NOMO-1 treated with dmso at 0.1 percent for 144 hours (cell line): ENCODE measurements around the gene STOX2.
A peak's percentile ranks its signal among the peaks of the same experiment; 100 is the strongest.
"Not testable (repeated sequence)": the region's sequence is repeated elsewhere in the genome, so short reads cannot be mapped to it uniquely, and the experiment has no call there.

ENCODE experiments used
- DNase-seq: peaks from one replicate; lab custom pipeline; 2025; ENCODE audit not compliant: unreplicated experiment; lab: John Stamatoyannopoulos, UW

The STOX2 gene

GRCh38 chr4:183932576-183932975 is 27.5 kb downstream of the STOX2 start:
- DNase-seq: no peak

DNA sequence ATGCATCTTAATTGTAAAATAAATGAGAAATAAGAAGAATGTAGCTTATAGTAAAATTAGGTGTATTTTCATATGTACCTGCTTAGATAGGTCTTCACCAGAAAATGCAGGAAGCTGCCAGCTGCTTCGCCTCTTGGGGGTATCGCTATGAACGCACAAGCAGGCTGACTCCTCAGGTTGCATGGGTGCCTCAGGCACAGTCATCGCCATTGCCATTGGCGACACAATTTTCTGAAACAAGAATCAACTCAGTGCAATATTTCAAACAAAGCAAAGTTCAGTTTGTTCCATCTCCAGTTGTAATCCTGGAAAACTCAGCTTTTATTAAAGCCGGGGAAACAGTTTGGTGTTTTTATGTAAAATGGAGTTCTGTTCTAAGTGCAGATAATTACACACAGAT is 29.7 kb downstream of the STOX2 start:
- no peak for DNase-seq

GRCh38 chr4:183935355-183936005 is 30.4 kb downstream of the STOX2 start:
- DNase-seq: no peak

DNA sequence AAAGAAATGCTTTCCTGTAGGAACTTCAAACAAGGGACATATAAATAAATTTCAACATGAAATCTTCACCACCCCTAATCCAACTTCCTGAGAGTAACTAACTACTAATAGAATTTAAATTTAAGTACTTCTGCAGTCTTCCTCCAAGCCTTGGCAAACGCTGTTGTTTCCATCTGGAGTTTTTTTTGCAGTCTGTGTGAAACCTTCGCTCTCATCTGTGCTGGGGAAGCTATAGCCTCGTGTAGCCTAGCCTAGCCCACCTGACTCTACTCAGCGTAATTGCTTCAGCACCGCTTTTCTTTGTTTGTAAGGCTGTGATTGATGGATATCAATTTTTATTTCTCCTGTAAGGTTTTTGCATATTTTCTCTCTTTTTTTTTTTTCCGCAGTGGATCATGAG is 30.9 kb downstream of the STOX2 start:
- DNase-seq: no peak

DNA sequence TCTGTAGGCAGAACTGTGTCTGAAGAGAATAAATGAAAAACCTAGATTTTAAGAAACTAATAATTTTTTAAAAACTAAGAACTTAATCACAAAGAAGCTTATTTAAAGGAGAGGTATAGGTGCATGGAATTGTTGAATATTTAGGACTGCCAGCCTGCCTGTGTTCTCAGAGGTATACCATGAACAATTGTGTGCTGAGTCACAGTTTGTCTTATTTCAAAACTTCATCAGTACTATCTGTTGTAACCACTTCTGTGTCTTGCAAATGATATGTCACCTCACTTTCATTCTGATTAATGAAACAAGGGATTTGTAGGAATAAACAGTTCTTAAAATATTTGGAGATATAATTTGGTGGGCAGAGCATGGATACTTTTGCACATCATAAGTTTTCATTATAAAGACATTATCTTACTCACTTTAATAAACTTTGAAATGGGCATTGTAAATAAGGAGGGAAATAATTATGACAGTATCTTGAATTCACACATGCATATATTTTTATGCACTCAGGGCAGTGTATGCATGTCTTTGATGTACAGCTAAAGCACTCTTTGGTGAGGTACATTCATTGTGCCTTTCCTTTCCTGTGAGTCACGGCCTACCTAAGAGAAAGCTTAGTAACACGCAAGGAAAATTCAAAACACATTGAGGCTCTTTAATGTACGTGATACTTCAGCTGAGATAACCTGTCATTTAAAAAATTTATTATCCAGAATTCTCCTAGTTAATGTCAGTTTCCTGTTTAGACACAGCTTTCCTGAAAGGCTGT is 31.7 kb downstream of the STOX2 start:
- DNase-seq: peak; percentile 6

DNA sequence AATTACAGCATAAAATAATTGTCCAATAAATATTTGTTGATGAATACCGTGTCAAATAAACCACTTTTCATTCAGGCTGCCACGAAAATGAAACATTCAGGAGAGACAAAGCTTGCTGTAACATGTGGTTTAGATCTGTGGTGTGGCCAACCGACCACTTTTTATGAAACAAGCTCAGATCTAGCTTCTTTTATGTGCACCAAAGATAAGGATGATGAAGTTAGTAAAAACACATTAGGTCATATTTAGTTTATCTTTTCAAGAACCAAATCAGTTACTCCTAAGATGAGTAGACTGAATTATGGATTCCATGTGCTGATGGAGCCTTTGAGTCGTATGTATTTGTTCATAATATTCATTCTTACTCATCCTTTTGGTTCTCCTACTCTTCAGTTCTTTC is 35.8 kb downstream of the STOX2 start:
- DNase-seq: no peak

DNA sequence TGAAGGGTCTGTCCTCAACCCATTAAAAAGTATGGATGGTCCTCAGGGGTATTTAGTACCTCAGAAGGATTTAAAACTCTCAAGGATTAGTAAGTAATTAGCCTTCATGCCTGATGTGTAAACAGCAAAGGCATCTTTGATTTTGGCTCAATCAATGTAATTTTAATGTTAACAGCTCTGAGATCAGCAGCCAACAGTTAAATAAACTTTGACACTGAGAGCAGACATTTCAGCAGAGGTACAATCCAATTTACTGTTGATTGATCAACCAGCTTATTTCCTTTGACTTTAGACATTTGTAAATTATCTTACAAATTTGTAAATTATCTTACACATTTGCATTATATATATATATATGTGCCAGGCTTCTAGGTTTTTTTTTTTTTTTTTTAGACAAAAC is 36.9 kb downstream of the STOX2 start:
- no peak for DNase-seq

DNA sequence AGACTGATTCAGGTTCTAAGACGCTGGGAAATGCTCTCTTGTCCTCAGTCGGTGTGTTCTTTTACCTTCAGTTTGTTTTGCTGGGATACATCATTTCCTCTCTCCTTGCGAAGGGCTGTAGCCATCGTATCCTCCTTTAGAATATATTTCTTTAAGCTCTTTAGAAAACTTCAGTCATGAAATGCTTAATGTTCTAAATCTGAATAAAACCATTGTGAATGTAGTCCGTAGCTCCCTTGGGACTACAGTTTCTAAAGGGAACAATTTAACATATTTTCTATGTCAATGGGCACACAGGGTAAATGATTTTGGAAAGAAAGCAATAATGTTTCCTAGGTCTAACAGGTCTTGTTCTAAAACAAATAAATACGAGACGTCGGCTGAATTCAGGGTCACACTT is 40.6 kb downstream of the STOX2 start:
- no peak for DNase-seq

DNA sequence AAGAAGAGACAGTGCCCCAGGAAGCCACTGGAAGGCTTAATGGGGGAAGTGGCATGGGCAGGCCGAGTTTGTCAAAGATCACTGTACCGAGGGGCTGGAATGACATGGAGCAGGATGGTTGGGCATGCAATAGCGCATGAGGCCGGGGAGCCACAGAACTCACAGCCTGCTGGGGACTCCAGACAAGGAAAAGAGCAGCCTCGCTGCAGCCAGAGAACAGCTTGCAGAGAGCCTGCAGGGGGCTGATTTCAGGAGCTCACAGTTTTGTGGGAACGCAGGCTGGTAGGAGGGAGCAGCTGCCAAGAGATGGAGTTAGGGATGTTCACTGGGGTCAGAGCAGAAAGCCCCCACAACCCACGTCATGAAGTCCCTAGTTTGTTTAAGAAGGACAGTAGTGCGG is 45.4 kb downstream of the STOX2 start:
- no peak for DNase-seq

DNA sequence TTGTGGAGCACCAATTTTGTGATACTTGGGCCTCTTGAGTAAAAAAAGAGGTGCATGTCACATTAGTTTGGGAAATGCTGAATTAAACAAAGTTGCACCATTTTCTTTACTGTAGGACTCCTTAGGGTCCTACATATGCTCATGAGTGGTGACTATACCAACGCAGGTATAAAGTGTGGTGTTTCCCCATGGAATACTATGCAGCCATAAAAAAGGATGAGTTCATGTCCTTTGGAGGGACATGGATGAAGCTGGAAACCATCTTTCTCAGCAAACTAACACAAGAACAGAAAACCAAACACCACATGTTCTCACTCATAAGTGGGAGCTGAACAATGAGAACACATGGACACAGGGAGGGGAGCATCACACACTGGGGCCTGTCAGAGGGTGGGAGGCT is 47.5 kb downstream of the STOX2 start:
- not testable (repeated sequence) for DNase-seq

- no peak for DNase-seq
These were observed 54.4 kb downstream of the STOX2 start for GRCh38 chr4:183959319-183960045.

DNA sequence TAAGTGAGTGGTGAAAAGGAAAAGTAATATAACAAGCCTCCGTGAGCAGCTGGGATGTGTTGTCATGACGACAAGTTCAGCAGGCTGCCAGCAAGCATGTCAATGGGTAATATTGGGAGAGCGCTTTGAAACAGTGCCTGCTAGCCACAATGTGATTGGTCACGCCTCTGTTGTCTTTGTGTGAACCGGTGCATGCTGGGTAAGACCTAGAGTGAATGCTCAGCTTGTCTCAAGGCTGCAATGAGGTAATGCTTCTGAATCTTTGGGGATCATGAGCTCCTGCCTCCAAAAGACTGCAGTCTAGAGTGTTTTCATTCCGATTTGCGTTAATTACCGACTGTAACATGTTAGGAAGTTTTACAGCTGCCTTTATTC is 54.9 kb downstream of the STOX2 start:
- DNase-seq: no peak

- DNase-seq: no peak
These were observed 55.9 kb downstream of the STOX2 start for GRCh38 chr4:183960962-183961541.

- DNase-seq: no peak
These were observed 56.7 kb downstream of the STOX2 start for GRCh38 chr4:183961795-183962194.

DNA sequence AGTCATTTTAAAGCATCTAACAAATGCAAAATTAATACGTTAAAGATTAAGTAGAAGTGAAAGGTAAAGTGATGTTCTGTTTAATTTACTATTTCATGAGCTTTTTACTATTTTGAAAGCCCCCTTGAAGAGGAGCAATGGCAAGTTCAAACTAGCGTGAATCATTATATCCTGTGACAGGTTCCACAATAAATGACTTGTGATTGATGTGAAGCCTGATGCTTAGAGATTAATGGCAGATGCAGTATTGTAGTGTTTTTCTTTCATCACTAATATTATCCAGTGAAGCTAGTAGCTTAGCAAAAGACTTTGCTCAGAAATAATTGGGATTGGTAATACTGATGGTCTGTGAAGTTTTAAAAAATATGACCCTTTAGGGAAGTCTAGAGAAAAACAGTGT is 57.3 kb downstream of the STOX2 start:
- DNase-seq: no peak

DNA sequence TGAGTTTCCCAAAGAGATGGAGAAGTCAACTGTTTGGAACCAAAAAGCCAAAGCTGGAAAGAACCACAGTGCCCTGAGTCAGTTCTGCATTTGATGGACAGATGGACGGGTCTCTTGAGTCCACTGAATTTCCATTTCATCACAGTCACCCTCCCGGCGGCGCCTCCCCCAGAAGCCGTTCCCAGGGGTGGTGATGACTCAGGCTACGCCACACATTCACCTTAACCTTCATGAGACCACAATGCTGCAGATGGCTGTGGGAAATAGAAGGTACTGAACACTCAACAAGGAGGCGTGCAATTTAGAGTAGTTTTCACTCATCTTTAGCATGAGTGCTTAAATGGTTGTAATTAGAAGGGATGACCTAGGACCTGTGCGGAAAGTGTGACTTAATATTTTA is 61.3 kb downstream of the STOX2 start:
- no peak for DNase-seq

- DNase-seq: peak; percentile 84
These were observed 62.2 kb downstream of the STOX2 start for GRCh38 chr4:183967266-183967665.

DNA sequence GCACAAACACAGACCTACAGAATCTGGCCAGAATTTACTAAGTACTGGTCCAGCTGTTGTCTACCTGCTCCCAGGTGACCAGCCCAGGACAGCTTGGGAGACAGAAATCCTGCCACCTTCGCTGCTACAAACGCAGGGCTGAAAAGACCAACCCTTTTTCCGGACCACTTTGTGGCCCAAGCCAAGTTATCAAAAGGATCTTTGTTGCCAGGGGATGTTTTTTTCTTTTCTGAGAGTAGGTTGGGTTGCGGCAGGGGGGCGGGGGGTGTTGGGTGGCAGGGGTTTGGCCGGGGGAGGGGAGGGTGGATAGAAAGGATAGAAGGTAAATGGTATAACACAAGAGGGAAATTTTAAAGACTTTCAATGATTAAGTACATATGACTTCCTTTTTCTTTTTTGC is 63.4 kb downstream of the STOX2 start:
- DNase-seq: no peak

GRCh38 chr4:183968931-183969330 is 63.8 kb downstream of the STOX2 start:
- DNase-seq: no peak

DNA sequence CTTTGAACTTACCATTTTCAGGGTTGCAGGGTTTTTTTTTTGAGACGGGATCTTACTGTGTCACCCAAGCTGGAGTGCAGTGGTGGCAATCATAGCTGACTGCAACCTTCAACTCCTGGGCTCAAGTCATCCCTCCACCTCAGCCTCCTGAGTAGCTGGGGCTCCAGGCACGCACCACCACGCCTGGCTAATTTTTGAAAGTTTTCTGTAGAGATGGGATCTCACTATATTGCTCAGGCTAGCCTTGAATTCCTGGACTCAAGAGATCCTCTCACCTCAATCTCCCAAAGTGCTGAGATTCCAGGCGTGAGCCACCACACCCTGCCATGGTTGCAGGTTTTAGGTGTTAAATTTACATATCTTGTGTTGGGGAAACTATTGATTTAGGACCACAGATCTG is 64.5 kb downstream of the STOX2 start:
- no peak for DNase-seq

DNA sequence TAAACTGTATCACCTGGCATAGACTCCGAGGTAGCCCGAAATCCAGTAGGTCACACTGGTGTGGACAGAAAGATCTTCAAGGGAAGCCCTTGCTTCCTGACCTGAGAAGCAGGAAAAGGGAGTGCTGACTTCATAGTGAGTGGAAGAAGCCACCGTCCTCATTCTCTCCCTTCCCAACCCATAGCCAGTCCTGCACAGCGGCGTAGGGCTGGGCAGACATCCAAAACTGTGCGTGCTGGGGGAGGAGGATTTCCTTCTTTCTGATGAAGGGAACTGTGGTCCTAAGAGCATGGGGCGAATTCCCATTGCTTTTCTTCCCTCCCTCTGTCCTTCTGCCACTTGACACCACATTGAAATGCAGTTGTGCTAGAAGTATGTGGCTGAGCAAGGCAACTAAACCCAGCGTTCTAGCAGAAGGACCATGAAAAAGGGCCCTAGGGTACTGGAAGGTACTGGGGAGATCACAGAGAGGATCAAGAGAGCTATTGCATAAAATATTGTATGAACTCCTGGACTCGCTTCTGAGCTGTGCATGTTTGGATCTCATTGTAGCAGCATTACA is 66.9 kb downstream of the STOX2 start:
- DNase-seq: no peak

DNA sequence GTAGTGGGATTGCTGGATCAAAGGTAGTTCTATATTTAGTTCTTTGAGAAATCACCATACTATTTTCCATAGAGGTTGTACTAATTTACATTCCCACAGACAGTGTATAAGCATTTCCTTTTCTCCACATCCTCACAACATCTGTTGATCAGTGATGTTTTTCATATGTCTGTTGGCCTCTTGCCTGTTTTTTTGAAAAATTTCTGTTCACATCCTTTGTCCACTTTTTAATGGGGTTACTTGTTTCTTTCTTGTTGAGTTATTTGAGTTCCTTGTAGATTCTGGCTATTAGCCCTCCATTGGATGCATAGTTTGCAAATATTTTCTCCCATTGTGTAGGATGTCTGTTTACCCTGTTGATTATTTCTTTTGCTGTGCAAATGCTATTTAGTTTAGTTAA is 72.6 kb downstream of the STOX2 start:
- no peak for DNase-seq
